ENCODE measurements around the gene KIAA1958. TPM values are rescaled to one million over a fixed set of nuclear protein-coding genes. Genes with fewer than 3 reads are reported as not detected.

The KIAA1958 gene
- total and polyA plus RNA-seq, 12 donors: 0.59 to 7.7 (median 6.1) TPM

- H3K27ac ChIP-seq: no peak overlapping the region
- no peak overlapping the region for H3K4me3 ChIP-seq
- ATAC-seq: no peak
- no peaks in the 10 kb centered on the region for H3K27me3 ChIP-seq
- 89 to 93% methylated on average over 4 of the region's 4 CpGs for WGBS, 2 donors
- no peak for DNase-seq
- no peaks in the 10 kb centered on the region for H3K9me3 ChIP-seq
- no peak for TF ChIP-seq CTCF (IDR thresholded peaks at IDR 0.05)
- intact Hi-C loops (cut with DNase I): no loop called here
- peaks cover 0 to 11% (median 0%) of the 10 kb centered on the region in 9 donors for H3K4me1 ChIP-seq
- no peaks in the 10 kb centered on the region for H3K36me3 ChIP-seq
Measured at GRCh38 chr9:112505086-112505485, 18.5 kb downstream of the KIAA1958 start.

- Histone ChIP-seq H3K9me3 (no peaks in the 10 kb centered on the region), H3K4me3 (no peak overlapping the region), H3K27me3 (no peaks in the 10 kb centered on the region), H3K36me3 (no peaks in the 10 kb centered on the region), H3K4me1 (peaks cover 0 to 11% (median under 1%) of the 10 kb centered on the region in 9 donors), H3K27ac (no peak overlapping the region)
- no peak for TF ChIP-seq CTCF (IDR thresholded peaks at IDR 0.05)
- 84 to 87% methylated on average over 4 of the region's 4 CpGs for WGBS, 2 donors
- intact Hi-C loops (cut with DNase I): no loop called here
- ATAC-seq (no peak), DNase-seq (no peak)
Measured at GRCh38 chr9:112505607-112506006, 19.0 kb downstream of the KIAA1958 start.

DNA sequence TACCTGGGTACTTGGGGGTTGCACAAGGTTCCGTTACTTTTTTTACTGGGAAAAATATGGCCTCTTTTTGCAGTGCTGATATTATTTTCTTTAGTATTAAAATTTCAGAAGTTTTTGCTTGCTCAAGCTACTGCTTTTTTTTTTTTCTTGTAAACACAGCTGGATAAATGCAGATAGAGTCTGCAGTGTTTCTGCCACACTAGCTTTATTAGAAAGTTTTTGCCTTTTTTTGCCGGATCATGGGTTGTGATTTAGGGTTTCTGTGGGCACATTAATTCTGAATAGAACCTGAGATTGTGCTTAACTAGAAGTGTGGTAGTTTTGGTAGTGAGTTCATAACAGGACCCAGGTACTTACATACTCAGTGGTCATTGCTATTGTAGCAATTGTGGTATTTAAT is 19.9 kb downstream of the KIAA1958 start:
- Histone ChIP-seq H3K27me3 (no peaks in the 10 kb centered on the region), H3K4me3 (no peak overlapping the region), H3K4me1 (peaks cover 0 to 11% (median 3%) of the 10 kb centered on the region in 9 donors), H3K9me3 (no peaks in the 10 kb centered on the region), H3K36me3 (no peaks in the 10 kb centered on the region), H3K27ac (no peak overlapping the region)
- intact Hi-C loops (cut with DNase I): no loop called here
- TF ChIP-seq CTCF (IDR thresholded peaks at IDR 0.05): no peak
- 88 to 91% methylated on average over 2 of the region's 2 CpGs for WGBS, 2 donors
- ATAC-seq (no peak), DNase-seq (no peak)

DNA sequence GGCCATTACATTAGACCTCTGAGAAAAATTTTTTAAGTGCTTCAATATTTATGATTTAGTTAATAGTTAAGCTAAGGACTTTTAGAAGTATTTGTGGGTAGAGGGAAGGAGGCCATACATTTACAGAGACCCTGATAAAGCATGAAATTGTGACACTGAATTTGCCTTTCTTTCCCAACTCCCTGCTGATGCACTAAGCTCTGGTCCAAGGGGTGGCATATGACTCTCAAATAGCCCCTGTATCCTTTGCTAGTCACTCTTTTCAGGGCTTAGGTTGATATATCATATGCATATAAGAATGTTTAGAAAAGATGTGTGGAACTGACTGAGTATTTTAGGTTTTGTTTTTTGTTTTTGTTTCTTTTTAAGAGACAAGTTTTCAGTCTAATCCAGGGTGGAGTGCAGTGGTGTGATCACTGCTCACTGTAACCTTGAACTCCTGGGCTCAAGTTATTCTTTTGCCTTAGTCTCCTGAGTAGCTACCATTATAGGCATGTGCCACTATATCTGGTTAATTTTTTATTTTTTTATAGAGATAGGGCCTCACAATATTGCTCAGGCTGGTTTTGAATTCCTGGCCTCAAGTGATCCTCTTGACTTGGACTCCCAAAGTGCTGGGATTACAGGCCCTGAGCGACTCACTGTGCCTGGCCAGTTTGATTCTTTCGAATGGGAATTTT is 20.5 kb downstream of the KIAA1958 start:
- intact Hi-C loops (cut with DNase I): no loop called here
- H3K4me3 ChIP-seq: no peak overlapping the region
- TF ChIP-seq CTCF (IDR thresholded peaks at IDR 0.05): no peak
- H3K27ac ChIP-seq: no peak overlapping the region
- WGBS, 2 donors: 94 to 96% methylated on average over 2 of the region's 2 CpGs
- H3K9me3 ChIP-seq: no peaks in the 10 kb centered on the region
- no peaks in the 10 kb centered on the region for H3K36me3 ChIP-seq
- H3K4me1 ChIP-seq: peaks cover 0 to 11% (median 3%) of the 10 kb centered on the region in 9 donors
- DNase-seq (no peak), ATAC-seq (no peak)
- H3K27me3 ChIP-seq: no peaks in the 10 kb centered on the region
